PFSK-1 (cell line): ENCODE data around the gene SYT13.

Experiments
- FOXP2 ChIP-seq: optimal IDR thresholded peaks from 2 replicates; pipeline ENCODE3; 2011; ENCODE audit warnings: borderline replicate concordance, control low read depth, inconsistent platforms; ENCODE audit not compliant: insufficient read depth; ENCODE audit errors: extremely low read length, extremely low read depth
- POLR2AphosphoS5 ChIP-seq: IDR thresholded peaks from 2 replicates; pipeline ENCODE4 v1.6.1; 2012; ENCODE audit warnings: low read depth, mild to moderate bottlenecking, control low read depth, low read length, moderate library complexity
- TF ChIP-seq, protein P1 (sequence below), 2 experiments: IDR thresholded peaks; 2 replicates each; pipeline versions ENCODE4 v1.6.1 to v1.8.0; 2011 to 2012; ENCODE audit warnings: low read depth in 2 of 2, low read length in 2 of 2, control low read depth in 1 of 2, inconsistent platforms in 1 of 2, mild to moderate bottlenecking in 1 of 2, moderate library complexity in 1 of 2; ENCODE audit not compliant: insufficient read depth in 1 of 2

DNA sequence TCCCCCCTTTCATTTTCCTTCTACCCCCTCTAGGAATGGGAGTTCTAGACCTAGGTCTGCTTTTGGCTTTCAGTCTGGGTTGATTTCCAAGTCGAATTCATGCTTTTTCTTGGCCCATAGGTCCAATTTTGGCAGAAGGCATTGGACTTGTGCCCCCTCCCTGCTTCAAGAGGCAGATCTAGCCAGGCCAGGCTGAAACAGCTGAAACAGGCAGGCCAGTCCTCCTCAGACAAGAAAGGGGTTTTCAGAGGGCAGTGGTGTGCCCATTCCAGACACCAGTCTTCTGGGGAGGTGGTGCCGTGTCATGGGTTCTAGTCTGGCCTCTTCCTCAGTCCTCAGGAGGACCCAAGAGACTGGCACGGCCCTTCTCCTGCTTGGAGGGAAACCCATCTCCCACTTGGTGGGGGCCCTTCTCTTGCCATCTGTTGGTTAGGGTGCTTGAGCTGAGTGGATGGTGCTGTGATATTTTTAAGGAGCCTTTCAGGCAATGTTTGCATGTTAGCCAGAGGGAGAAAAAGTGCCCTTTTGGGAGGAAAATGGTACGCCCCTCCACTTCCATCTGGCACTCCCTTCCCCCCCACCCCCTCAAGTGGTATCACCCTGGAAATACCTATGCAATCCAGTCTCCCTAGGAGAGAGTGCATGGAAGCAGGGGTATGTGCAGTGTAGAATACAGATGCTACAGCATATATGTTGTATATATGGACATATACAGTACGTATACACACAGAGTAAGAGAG lies 53.6 kb downstream of the SYT13 start:
- TF ChIP-seq, protein P1, sequence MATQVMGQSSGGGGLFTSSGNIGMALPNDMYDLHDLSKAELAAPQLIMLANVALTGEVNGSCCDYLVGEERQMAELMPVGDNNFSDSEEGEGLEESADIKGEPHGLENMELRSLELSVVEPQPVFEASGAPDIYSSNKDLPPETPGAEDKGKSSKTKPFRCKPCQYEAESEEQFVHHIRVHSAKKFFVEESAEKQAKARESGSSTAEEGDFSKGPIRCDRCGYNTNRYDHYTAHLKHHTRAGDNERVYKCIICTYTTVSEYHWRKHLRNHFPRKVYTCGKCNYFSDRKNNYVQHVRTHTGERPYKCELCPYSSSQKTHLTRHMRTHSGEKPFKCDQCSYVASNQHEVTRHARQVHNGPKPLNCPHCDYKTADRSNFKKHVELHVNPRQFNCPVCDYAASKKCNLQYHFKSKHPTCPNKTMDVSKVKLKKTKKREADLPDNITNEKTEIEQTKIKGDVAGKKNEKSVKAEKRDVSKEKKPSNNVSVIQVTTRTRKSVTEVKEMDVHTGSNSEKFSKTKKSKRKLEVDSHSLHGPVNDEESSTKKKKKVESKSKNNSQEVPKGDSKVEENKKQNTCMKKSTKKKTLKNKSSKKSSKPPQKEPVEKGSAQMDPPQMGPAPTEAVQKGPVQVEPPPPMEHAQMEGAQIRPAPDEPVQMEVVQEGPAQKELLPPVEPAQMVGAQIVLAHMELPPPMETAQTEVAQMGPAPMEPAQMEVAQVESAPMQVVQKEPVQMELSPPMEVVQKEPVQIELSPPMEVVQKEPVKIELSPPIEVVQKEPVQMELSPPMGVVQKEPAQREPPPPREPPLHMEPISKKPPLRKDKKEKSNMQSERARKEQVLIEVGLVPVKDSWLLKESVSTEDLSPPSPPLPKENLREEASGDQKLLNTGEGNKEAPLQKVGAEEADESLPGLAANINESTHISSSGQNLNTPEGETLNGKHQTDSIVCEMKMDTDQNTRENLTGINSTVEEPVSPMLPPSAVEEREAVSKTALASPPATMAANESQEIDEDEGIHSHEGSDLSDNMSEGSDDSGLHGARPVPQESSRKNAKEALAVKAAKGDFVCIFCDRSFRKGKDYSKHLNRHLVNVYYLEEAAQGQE (IDR thresholded peaks at IDR 0.05; ENCODE audit: insufficient read depth in 1 of 2, low read depth in 2 of 2, low read length in 2 of 2) = no peak
- no peak for TF ChIP-seq FOXP2
- TF ChIP-seq POLR2AphosphoS5 = no peak
